Measurements from ENCODE around the gene FAM120A. TPM values are rescaled to one million over a fixed set of nuclear protein-coding genes. Genes with fewer than 3 reads are reported as not detected.
A peak's percentile ranks its signal among the peaks of the same experiment; 100 is the strongest.

The FAM120A gene
- total RNA-seq, 4 donors from 2014 or later, result 72.3 to 106 (median 76.1) TPM

- no peak for TF ChIP-seq EP300 (IDR thresholded peaks at IDR 0.05)
- TF ChIP-seq POLR2A (IDR thresholded peaks at IDR 0.05), result no peak
- TF ChIP-seq CTCF (IDR thresholded peaks at IDR 0.05), result no peak
- DNase-seq (ENCODE audit: low spot score in 2 of 2), result no peak
- no peak overlapping the region for H3K27ac ChIP-seq
- H3K4me1 ChIP-seq, result peaks cover 0 to 16% (median 11%) of the 10 kb centered on the region in 4 donors
- WGBS, 2 donors, result 85 to 92% methylated on average over 4 of the region's 4 CpGs
- no peak overlapping the region for H3K4me3 ChIP-seq
- H3K27me3 ChIP-seq, result no peaks in the 10 kb centered on the region
- peaks cover 0 to 42% (median 7%) of the 10 kb centered on the region in 3 donors for H3K36me3 ChIP-seq
- no peaks in the 10 kb centered on the region for H3K9me3 ChIP-seq
Measured at GRCh38 chr9:93447655-93448054, 3.8 kb upstream of the FAM120A start.

GRCh38 chr9:93451849-93452709 lies 594 bp downstream of the FAM120A start:
- 0% methylated on average over 9 to 27 of the region's 92 CpGs for WGBS, 2 donors
- H3K36me3 ChIP-seq, result peaks cover 0 to 26% (median 4%) of the 10 kb centered on the region in 3 donors
- peaks cover 0 to 47% (median 33%) of the 10 kb centered on the region in 4 donors for H3K4me1 ChIP-seq
- TF ChIP-seq POLR2A (IDR thresholded peaks at IDR 0.05) (no peak), CTCF (IDR thresholded peaks at IDR 0.05) (peak in 2 of 5 experiments; percentile 8 to 58), EP300 (IDR thresholded peaks at IDR 0.05) (peak in 1 of 2 donors; percentile 45)
- H3K27ac ChIP-seq, result peak overlapping the region; percentile 91 to 97 (median 96)
- no peaks in the 10 kb centered on the region for H3K27me3 ChIP-seq
- no peaks in the 10 kb centered on the region for H3K9me3 ChIP-seq
- H3K4me3 ChIP-seq, result peak overlapping the region; percentile 92 to 97 (median 95)
- peak in 1 of 2 donors; percentile 34 for DNase-seq (ENCODE audit: low spot score in 2 of 2)

- H3K4me3 ChIP-seq, result peak overlapping the region; percentile 92 to 97 (median 95)
- peaks cover 0 to 52% (median 33%) of the 10 kb centered on the region in 4 donors for H3K4me1 ChIP-seq
- TF ChIP-seq EP300 (IDR thresholded peaks at IDR 0.05), result no peak
- H3K9me3 ChIP-seq, result no peaks in the 10 kb centered on the region
- DNase-seq (ENCODE audit: low spot score in 2 of 2), result no peak
- 0 to 1% methylated on average over 10 of the region's 10 CpGs for WGBS, 2 donors
- no peaks in the 10 kb centered on the region for H3K27me3 ChIP-seq
- H3K27ac ChIP-seq, result peak overlapping the region; percentile 91 to 97 (median 96)
- peaks cover 0 to 20% (median 0%) of the 10 kb centered on the region in 3 donors for H3K36me3 ChIP-seq
Measured at GRCh38 chr9:93452710-93453046, 1.2 kb downstream of the FAM120A start.

GRCh38 chr9:93453047-93453914 lies 1.8 kb downstream of the FAM120A start, which contains the start of gene FAM120AOS:
Gene FAM120AOS, minus strand, starts transcription at chr9:93453581. Its CDS starts 872 bp downstream, at chr9:93452709.
- peak; percentile 15 to 94 for TF ChIP-seq EP300 (IDR thresholded peaks at IDR 0.05)
- no peak for TF ChIP-seq CTCF (IDR thresholded peaks at IDR 0.05)
- TF ChIP-seq POLR2A (IDR thresholded peaks at IDR 0.05), result peak; percentile 61 to 68
- H3K4me3 ChIP-seq, result peak within 1 kb of the TSS; percentile 92 to 97 (median 95)
- peaks cover 0 to 14% (median 0%) of the 10 kb centered on the region in 3 donors for H3K36me3 ChIP-seq
- peak within 1 kb of the TSS; percentile 91 to 97 (median 96) for H3K27ac ChIP-seq
- WGBS, 2 donors, result 0 to 1% methylated on average over 34 of the region's 34 CpGs
- no peaks in the 10 kb centered on the region for H3K27me3 ChIP-seq
- DNase-seq (ENCODE audit: low spot score in 2 of 2), result peak; percentile 86 to 94
- H3K9me3 ChIP-seq, result no peaks in the 10 kb centered on the region
- H3K4me1 ChIP-seq, result peaks cover 0 to 55% (median 35%) of the 10 kb centered on the region in 4 donors

- Histone ChIP-seq H3K4me3 (no peak overlapping the region), H3K9me3 (no peaks in the 10 kb centered on the region), H3K4me1 (peaks cover 0 to 66% (median 33%) of the 10 kb centered on the region in 4 donors), H3K27ac (peak overlapping the region in 1 of 4 donors; percentile 29), H3K36me3 (no peaks in the 10 kb centered on the region), H3K27me3 (no peaks in the 10 kb centered on the region)
- 46 to 62% methylated on average over 1 of the region's 1 CpG for WGBS, 2 donors
- DNase-seq (ENCODE audit: low spot score in 2 of 2), result no peak
- TF ChIP-seq EP300 (IDR thresholded peaks at IDR 0.05), result no peak
- TF ChIP-seq CTCF (IDR thresholded peaks at IDR 0.05), result no peak
- no peak for TF ChIP-seq POLR2A (IDR thresholded peaks at IDR 0.05)
Measured at GRCh38 chr9:93456022-93456421, 4.5 kb downstream of the FAM120A start.
